ENCODE data around the gene MKNK2. TPM values are rescaled to one million over a fixed set of nuclear protein-coding genes. Genes with fewer than 3 reads are reported as not detected.

The MKNK2 gene
- total RNA-seq, 4 donors from 2014 or later, result 126 to 265 (median 152) TPM

GRCh38 chr19:2011169-2011568 is 39.9 kb downstream of the MKNK2 start:
- DNase-seq (ENCODE audit: low spot score in 2 of 2), result no peak
- Histone ChIP-seq H3K9me3 (no peaks in the 10 kb centered on the region), H3K4me1 (peaks cover 0 to 28% (median 5%) of the 10 kb centered on the region in 4 donors), H3K36me3 (peaks cover 0 to 42% (median 0%) of the 10 kb centered on the region in 3 donors), H3K27me3 (no peaks in the 10 kb centered on the region), H3K4me3 (no peak overlapping the region), H3K27ac (no peak overlapping the region)
- TF ChIP-seq CTCF (IDR thresholded peaks at IDR 0.05) (no peak), POLR2A (IDR thresholded peaks at IDR 0.05) (no peak), EP300 (IDR thresholded peaks at IDR 0.05) (no peak)
- WGBS, 2 donors, result 92 to 98% methylated on average over 12 of the region's 12 CpGs

- H3K9me3 ChIP-seq, result no peaks in the 10 kb centered on the region
- H3K27me3 ChIP-seq, result no peaks in the 10 kb centered on the region
- peaks cover 0 to 44% (median 0%) of the 10 kb centered on the region in 3 donors for H3K36me3 ChIP-seq
- no peak overlapping the region for H3K4me3 ChIP-seq
- DNase-seq (ENCODE audit: low spot score in 2 of 2), result no peak
- 91 to 95% methylated on average over 20 of the region's 20 CpGs for WGBS, 2 donors
- peaks cover 0 to 27% (median 4%) of the 10 kb centered on the region in 4 donors for H3K4me1 ChIP-seq
- TF ChIP-seq POLR2A (IDR thresholded peaks at IDR 0.05), result no peak
- no peak for TF ChIP-seq CTCF (IDR thresholded peaks at IDR 0.05)
- no peak for TF ChIP-seq EP300 (IDR thresholded peaks at IDR 0.05)
- H3K27ac ChIP-seq, result no peak overlapping the region
These were observed 40.8 kb downstream of the MKNK2 start for GRCh38 chr19:2010135-2010668.

- Histone ChIP-seq H3K36me3 (peaks cover 0 to 51% (median 0%) of the 10 kb centered on the region in 3 donors), H3K27ac (no peak overlapping the region), H3K4me3 (no peak overlapping the region), H3K9me3 (no peaks in the 10 kb centered on the region), H3K4me1 (no peaks in the 10 kb centered on the region), H3K27me3 (no peaks in the 10 kb centered on the region)
- DNase-seq (ENCODE audit: low spot score in 2 of 2), result no peak
- TF ChIP-seq CTCF (IDR thresholded peaks at IDR 0.05), result no peak
- TF ChIP-seq POLR2A (IDR thresholded peaks at IDR 0.05), result no peak
- no peak for TF ChIP-seq EP300 (IDR thresholded peaks at IDR 0.05)
- 82 to 88% methylated on average over 4 of the region's 4 CpGs for WGBS, 2 donors
These were observed 47.2 kb downstream of the MKNK2 start for GRCh38 chr19:2003874-2004273.

GRCh38 chr19:1999856-2000515 is 51.1 kb downstream of the MKNK2 start:
- H3K27ac ChIP-seq, result no peak overlapping the region
- no peaks in the 10 kb centered on the region for H3K27me3 ChIP-seq
- DNase-seq (ENCODE audit: low spot score in 2 of 2), result no peak
- WGBS, 2 donors, result 89 to 91% methylated on average over 26 of the region's 26 CpGs
- TF ChIP-seq EP300 (IDR thresholded peaks at IDR 0.05), result no peak
- no peak for TF ChIP-seq POLR2A (IDR thresholded peaks at IDR 0.05)
- TF ChIP-seq CTCF (IDR thresholded peaks at IDR 0.05), result no peak
- H3K4me1 ChIP-seq, result no peaks in the 10 kb centered on the region
- peaks cover 0 to 85% (median 5%) of the 10 kb centered on the region in 3 donors for H3K36me3 ChIP-seq
- H3K9me3 ChIP-seq, result no peaks in the 10 kb centered on the region
- H3K4me3 ChIP-seq, result no peak overlapping the region
